HG02852 (cell line): ENCODE data around the gene ANO7.

Experiments used
- ATAC-seq: cut with Tn5 transposase; IDR thresholded peaks from one replicate; pipeline ENCODE4 v1.9.1; 2021; ENCODE audit warnings: mild to moderate bottlenecking, moderate library complexity; ENCODE audit not compliant: unreplicated experiment

ANO7 gene

GRCh38 chr2:241268716-241269445, 80.4 kb downstream of the ANO7 start:
- no peak for ATAC-seq

- no peak for ATAC-seq
Measured at GRCh38 chr2:241269707-241270520, 81.4 kb downstream of the ANO7 start.

- no peak for ATAC-seq
Measured at GRCh38 chr2:241270531-241270930, 82.1 kb downstream of the ANO7 start.

DNA sequence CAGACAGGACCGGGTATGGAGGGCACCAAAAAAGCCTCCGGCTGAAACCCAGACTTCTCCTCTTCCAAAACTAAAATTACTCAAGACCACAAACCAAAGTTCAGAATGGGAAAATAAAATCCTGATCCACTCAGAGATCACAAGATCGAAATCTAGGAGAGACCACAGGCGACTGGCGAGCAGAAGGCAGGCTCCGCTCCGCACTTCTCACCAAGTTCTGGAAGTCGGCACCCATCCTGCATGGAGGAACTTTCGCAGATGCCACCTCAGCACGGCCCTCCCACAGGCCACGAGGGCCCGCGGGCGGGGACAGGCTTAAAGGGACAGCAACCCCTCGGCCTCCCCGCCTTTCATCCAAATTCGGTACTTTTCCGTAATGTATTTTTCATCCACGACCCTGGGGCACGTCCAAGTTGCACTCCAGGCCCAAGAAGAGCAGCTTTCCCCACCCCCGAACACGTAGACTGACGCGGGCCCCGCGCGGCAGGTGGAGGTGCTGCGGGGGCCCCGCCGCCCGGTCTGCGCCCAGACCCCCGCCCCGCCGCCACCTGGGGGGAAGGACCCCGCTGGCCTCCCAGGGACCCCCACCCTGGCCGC, 83.3 kb downstream of the ANO7 start:
- ATAC-seq: peak; percentile 43

DNA sequence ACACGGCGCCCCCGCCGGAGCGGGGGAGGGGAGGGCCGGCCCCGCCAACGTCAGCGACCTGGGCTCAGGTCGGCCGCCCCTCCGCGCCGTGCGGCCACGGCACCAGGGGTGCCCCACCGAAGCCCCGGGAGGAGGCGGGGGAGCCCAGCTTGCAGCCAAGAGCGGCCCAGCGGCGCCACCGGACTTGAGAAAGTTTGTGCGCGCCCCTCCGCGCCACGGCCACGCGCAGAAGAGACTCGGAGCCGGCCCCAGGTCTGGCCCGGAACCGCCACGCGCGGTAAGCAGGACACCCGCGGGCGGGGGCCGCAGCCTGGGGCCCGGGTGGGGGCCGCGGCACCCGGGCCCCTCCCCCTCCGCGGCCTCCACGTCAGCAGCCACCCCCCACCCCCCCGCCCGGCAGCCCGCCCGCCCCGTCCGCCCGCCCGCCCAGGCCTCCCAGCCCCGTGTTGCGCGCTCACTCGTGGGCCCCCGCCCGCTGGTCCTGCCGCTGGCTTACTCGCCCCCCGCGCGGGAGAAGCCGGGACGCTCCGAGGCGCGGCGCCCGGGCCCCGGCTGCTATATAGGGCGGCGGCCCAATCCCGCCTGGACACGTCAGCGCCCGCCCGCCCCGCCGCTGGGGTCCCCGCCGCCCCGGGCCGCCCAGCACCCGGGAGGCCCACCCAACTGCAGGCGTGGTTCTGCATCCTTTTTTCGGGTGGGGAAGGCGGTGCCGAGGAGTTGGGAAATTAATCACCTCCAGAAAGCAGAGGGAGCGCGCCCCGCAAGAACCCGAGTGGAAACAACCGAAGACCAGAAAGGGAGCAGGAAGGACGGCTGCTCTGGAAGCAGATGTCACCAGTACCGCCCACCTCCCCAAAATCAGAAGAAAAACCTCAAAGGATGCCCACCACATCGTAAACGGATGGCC, 84.1 kb downstream of the ANO7 start:
- peak; percentile 57 for ATAC-seq

DNA sequence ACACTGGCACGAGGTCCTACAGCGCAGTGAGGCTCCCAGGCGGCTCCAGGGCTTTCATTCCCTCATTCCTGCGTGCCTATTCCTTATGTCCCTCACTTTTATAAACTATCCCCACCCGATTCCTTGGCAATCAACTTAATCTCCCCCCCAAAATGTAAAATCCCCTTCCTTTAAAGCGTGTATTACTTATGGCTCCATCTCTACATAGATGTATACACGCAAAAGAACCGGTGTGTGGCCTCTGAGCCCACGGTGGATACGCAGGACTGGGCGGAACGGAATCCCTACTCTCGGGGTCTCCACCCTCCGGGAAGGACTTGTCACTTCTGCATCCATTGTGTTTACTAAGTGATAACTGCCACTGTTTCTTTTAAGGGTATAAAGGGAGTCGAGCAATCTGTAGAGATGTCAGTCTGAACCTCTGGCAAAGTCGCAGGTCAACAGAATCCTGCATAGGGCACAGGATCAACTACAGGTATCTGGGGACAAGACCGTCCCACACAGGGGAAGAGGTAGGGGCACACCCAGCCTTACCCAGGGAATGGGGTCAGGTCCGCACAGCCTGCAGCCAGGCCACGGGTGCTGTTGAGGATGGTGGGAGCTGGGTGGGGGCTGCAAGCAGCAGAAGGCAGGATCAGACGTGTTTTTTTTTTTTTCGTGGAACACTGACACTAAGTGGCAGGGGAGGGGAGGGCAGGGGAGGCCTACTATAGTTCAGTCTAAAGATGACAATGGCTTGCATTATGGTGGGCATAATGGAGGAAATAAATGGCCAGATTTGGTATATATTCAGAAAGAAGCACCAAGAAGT, 84.9 kb downstream of the ANO7 start:
- no peak for ATAC-seq

- no peak for ATAC-seq
Measured at GRCh38 chr2:241274127-241274526, 85.7 kb downstream of the ANO7 start.
